GM21423 (cell line): ENCODE data around the gene PXYLP1.
"Not testable (repeated sequence)": the region's sequence is repeated elsewhere in the genome, so short reads cannot be mapped to it uniquely, and the experiment has no call there.

Experiments used
- ATAC-seq: cut with Tn5 transposase; IDR thresholded peaks from one replicate; pipeline ENCODE4 v1.9.1; 2021; ENCODE audit warnings: mild to moderate bottlenecking, moderate library complexity; ENCODE audit not compliant: unreplicated experiment

Gene PXYLP1

DNA sequence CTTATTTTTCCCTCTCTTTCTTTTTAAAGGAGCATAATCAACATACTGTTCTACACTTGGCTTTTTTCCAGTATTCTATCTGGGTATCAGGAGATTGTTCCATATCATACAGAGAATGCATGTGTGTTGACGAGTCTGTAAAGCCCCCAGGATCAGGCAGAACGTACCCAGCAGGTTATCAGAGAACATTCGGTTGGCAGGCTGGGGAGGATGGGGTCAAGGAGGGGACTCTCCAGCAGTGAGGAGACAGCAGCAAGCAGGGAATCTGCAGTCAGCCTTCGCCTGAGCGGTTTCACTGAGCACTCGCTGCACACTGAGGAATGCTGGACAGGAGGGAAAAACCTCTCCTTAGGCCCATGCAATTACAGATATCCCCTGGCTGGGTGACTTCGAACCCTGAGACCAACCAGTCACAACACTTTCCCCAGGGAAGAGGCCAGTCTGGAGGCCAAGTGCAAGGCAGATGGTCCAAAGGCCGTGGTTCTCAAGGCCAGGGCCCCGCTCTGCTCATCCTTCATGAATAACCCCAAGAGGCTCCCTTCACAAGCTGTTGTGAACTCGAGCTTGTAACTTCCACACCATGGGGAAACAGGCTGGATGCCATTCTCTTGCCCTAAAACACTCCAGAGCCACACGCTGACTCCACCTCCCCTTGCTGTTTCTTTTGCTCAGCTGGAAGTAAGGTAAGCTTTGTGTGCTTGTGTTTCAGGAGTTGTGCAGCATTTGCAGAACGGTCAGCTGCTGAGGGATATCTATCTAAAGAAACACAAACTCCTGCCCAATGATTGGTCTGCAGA, 60.1 kb downstream of the PXYLP1 start:
- ATAC-seq, result no peak

DNA sequence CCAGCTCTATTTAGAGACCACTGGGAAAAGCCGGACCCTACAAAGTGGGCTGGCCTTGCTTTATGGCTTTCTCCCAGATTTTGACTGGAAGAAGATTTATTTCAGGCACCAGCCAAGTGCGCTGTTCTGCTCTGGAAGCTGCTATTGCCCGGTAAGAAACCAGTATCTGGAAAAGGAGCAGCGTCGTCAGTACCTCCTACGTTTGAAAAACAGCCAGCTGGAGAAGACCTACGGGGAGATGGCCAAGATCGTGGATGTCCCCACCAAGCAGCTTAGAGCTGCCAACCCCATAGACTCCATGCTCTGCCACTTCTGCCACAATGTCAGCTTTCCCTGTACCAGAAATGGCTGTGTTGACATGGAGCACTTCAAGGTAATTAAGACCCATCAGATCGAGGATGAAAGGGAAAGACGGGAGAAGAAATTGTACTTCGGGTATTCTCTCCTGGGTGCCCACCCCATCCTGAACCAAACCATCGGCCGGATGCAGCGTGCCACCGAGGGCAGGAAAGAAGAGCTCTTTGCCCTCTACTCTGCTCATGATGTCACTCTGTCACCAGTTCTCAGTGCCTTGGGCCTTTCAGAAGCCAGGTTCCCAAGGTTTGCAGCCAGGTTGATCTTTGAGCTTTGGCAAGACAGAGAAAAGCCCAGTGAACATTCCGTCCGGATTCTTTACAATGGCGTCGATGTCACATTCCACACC, 60.9 kb downstream of the PXYLP1 start:
- no peak for ATAC-seq

DNA sequence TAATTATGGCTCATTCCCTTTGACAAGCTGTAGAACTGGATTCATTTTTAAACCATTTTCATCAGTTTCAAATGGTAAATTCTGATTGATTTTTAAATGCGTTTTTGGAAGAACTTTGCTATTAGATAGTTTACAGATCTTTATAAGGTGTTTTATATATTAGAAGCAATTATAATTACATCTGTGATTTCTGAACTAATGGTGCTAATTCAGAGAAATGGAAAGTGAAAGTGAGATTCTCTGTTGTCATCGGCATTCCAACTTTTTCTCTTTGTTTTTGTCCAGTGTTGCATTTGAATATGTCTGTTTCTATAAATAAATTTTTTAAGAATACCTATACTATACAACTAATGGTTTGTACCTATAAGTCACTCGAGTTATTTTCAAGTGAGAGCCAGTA, 62.7 kb downstream of the PXYLP1 start:
- no peak for ATAC-seq

DNA sequence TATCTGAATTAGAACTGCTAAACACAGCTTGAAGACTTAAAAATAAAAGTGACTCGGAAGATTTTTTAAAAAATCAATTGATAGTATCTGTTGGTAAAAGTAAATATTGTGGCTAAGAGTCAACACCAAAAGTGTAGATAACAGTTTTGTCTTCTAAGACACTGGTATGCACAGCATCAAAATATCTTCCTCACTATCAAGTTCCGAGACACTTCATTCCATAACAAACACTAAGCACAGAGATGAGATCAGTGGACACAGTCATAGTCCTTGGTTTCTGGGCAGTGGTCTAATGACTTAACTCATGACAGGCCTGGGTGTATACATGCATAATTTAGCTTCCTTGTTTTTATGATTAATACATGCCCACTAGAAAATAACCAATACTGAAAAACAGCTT, 63.2 kb downstream of the PXYLP1 start:
- ATAC-seq, result no peak

DNA sequence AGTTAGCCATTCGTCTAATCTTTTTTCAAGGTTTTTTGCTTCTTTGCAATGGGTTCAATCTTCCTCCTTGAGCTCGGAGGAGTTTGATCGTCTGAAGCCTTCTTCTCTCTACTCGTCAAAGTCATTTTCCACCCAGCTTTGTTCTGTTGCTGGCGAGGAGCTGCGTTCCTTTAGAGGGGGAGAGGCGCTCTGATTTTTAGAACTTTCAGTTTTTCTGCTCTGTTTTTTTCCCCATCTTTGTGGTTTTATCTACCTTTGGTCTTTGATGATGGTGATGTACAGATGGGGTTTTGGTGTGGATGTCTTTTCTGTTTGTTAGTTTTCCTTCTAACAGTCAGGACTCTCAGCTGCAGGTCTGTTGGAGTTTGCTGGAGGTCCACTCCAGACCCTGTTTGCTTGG, 68.8 kb downstream of the PXYLP1 start:
- ATAC-seq, result not testable (repeated sequence)

DNA sequence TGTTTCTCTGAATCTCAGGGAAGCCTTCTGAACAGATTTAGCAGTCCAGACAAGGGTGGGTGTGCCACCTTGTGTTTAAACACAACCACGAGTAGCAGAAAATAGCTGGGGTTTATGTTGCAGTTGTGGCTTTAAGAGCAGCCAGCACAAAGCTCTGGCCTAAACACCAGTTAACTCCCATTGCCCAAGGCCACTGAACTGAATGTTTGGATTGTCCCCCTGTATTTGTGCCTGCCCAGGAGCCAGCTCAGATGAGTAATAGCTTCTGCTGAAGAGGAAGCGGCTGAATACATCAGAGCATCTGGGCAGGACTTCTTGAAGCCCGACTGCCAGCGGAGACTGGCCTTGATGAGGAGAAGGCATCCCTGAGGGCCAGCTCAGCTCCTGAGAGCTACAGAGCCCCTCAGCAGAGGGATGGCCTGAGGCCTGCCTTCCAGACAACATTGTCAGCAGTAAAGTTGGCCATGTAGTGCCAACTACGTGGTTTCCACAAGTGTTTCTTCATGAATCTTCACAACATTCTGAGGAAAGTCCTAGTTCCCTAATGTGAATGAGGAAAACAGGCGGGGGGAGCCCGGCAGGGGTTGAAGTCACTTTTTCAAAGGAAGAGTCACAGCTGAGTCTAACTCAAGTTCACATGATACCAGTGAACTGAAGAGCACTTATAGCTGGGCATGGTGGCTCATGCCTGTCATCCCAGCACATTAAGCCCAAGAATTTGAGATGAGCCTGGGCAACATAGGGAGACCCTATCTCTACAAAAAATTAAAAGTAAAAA, 70.9 kb downstream of the PXYLP1 start:
- ATAC-seq, result no peak

DNA sequence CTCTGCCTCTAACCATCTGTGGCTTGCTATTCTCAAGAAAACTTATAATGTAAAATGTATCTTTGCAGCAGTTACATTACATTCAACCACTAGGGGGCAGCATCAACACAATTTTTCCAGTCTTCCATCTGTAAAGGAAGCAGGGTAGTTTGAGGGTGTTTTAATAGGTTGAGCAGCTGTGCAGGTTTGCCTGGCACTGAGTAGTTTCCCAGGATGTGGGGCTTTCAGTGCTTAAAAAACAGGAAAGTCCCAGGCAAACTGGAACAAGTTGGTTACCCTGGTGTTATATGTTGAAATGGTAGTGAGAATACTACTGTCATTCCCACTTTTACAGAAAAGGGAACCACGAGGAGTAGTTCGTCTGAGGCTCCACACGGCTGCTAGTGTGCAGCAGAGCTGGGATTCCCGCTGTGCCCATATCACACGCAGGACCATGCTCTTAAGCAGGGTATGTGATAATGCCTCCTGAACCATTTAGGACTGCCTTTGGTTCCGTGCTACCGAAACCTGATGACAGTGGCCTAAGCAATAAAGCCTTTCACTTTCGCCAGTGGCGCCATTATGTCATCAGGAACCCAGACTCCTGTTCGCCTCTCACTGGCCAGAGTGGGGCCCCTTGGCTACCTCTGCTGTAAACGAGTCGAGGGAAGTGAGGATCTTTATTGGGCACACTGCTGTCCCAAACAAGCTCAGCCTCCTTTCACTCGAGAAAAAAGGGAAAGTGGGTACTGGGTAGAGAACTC, 72.0 kb downstream of the PXYLP1 start:
- peak; percentile 67 for ATAC-seq

DNA sequence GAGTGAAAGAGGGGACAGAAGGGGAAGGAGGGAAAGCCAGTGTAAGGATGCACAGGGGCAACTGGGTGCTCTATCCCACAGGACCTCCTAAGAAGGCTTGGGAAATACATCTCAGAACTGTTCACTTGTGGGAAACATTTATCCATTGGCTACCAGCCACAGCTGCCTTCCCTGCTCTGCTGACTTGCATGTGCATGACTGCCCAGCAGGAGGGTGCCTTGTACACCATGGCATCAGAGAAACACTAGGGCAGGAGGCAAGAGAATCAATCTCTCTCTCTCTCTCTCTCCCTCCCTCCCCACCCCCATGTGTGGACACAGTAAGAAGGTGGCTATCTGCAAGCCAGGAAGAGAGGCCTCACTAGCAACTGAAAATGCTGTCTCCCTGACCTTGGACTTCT, 73.8 kb downstream of the PXYLP1 start:
- ATAC-seq, result no peak

DNA sequence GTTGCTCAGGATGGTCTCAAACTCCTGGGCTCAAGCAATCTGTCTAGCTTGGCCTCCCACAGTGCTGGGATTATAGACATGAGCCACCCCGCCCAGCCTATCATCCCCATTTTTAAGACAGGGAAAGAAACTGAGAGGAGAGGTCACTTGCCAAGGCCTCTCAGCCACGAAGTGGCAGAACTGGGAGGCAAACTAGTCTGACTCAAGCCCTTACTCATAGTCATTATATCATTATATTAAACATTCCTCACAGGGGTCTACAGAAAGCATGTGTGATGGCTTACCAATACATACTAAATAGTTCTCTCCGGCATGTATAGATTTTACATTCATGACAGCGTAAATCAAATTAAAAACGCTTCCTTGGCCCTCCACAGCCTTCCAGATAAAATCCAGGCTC, 74.7 kb downstream of the PXYLP1 start:
- ATAC-seq, result no peak

DNA sequence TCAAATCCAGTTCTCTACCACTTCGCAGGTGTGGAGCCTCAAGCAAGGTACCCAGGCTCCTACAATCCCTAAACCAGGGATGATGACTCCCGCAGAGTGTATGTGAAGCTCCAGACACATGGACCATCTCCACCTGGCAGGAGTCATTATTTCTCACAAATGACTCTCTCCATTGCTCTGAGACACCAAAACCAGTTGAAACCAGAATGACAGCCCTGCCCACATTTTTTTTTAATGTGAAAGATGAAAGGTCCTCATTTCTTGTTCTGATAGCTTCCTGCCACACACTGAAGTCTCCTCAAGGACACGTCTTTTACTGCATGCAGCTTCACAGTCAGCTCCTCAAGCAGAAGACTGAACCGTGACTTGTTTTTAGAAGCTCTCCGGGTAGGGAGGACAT, 75.3 kb downstream of the PXYLP1 start:
- no peak for ATAC-seq

DNA sequence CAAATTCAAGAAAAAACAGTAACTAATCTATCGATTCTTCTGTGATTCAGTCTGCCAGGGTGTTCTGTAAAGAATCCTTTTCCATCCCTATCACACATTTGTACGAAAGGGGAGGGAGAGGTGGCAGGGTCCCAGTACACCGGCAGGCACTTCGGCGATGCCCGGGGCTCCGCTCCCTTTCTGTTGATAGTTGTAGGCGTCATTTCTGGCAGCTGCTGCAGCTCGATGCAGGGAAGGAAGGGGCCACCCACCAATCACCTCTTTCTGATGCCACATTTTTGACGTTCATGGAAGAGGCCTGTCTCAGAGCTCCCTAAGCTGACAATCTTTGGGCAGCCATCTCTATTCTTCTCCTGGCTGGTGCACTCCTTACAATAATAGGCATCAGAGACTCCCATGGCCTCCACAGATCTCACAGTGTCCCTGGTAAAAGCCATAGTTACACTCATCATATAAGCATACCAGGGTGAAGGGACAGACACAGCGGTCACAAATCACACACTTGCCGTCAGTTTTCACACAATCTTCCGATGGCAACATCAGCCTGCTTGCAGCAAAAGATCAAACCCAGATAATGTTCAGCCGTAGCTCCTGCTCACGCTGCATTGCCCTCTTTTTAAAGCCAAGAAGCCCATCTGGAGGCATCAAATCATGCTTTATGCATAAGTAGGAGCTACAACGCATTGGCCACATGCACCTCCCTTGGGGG, 75.9 kb downstream of the PXYLP1 start:
- no peak for ATAC-seq

DNA sequence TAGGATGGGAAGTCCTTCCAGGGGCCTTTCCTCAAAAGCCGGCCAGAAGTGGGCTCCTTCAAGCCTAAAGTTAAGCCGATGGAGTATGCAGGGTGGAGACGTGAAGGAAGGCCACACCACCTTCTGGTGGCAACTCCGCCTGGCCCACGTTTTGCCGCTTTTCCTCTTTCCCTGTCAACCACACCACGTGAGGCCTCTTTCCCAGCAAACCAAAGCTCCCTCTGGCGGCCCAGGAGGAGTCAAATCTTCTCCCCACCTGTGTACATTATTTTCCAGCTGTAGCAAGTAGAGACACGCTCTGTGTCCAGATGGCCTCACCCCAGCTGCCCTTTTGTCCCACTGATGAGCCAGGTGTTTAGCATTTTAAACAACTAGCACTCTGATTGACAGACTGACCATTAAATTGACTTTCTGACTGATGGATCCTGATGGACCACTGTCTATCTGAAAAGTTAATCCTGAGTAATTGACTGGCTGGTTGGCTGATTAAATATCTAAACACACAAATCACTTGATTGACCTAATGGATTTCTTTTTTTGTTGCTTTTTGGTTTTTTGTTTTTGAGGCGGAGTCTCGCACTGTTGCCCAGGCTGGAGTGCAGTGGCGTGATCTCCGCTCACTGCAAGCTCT, 77.1 kb downstream of the PXYLP1 start:
- ATAC-seq, result no peak

DNA sequence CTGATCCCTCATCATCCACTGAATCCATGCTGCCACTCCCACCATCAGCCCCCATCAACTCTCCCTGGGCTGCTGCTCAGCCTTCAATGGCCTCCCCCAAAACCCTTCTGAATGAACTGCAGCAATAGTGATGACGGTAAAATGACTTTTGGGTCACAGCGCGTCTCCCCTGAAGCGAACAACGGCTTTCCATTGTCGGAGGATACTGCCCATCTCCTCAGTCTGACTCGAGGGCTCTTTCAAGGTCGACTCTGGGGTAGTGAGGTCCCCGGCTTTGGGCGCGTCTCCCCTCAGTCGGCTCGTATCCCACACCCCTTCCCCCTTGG, 79.5 kb downstream of the PXYLP1 start:
- no peak for ATAC-seq

DNA sequence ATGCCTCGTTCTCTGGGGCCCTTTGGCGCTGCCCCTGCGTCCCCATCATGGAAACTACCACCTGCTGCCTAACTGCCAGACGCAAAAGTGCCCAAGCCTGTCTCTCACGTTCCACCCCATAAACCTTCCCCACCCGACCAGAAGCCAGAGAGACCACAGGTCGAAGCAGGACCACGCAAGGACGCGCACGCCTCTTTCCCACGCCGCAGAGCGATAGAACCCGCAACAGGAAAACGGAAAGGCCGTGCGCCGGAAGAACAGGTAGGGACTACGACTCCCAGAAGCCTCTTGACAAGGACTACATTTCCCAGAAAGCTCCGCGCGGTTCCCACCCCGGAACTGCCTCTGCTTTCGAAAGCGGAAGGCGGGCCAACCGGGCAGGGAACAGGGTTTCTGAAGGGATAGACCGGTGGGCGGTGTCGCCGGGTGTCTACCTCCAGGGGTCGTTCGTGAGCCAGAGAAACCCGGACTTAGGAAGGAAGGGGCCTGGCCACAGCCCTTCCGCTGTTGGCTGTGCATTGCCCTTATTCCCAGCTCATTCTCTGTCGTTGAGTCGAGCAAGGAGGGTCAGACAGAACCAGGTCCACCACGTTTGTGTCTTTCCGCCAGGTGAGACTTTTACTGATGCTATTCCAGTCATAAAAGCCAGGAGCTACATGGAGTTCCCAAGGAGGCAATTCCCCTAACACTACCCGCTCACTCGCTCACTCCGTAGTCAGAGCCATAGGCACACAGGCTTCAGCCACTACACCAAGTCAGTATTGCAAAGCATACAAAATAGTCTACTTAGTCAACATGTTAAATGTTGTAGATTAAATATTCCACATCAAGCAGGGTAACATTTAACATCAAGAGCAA, 80.1 kb downstream of the PXYLP1 start:
- ATAC-seq, result peak; percentile 96

DNA sequence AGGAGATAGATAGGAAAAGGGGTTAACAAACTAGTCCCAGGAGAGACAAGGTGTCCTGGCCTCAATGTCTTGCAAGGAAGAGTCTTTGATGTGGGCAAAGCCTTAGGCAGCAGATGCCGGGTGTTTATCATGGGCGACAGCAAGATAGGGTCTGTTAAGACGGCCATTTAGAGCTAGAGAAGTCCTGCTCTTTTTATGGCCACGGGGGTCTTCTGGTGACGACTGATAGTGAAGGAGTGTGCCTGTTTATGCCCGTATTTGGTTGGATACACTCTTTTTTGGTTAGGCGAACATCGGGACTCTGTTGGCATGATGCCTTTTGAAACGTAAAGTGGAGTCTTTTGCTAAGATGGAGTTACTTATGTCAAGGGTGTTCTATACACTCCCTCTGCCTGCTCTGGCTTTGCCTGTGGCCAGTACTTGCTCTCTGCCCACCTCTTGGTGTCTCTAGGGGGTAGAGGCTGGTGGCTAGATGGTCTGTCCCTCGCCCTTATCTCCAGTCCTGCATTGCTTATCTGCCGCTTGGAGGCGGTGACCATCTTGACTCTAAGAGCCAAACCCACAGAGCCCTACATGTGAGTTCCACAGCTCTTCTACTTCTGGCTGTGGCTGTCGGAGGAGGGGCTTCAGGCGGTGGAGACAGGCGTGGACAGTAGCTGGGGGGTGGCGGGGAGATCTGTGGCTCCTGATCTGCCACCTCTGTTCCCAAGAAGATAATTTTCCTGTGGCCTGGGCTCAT, 80.9 kb downstream of the PXYLP1 start:
- ATAC-seq, result no peak

DNA sequence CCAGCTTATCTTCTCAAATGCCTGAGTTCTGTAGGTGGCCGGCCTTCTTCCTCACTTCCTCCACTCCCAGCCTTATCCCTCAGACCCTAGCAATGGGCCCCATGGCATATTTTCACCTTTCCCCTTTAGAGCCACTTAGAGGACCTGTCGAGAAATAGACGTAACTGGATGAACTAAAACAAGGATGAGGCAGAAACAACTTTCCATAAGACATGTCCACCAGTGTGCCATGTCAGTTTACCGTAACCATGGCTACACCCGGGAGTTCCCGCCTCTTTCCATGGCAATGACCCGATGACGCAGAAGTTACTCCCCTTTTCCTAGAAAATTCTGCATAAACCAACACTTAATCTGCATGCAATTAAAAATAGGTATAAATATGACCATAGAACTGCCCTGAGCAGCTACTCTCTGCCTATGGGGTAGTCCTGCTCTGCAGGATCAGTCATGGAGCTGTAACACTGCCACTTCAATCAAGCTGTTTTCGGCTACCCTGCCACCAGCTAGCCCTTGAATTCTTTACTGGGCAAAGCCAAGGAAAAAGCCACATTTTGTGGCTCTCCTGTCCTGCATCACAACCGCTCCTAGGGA, 81.6 kb downstream of the PXYLP1 start:
- no peak for ATAC-seq

DNA sequence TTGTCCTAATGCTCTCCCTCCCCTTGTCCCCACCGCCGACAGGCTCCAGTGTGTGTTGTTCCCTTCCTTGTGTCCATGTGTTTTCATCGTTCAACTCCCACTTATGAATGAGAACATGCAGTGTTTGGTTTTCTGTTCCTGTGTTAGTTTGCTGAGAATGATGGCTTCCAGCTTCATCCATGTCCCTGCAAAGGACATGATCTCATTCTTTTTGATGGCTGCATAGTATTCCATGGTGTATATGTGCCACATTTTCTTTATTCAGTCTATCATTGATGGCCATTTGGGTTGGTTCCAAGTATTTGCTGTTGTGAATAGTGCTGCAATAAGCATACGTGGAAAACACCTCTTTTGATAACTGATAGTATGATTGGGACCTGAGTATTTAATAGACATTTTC, 82.8 kb downstream of the PXYLP1 start:
- not testable (repeated sequence) for ATAC-seq

DNA sequence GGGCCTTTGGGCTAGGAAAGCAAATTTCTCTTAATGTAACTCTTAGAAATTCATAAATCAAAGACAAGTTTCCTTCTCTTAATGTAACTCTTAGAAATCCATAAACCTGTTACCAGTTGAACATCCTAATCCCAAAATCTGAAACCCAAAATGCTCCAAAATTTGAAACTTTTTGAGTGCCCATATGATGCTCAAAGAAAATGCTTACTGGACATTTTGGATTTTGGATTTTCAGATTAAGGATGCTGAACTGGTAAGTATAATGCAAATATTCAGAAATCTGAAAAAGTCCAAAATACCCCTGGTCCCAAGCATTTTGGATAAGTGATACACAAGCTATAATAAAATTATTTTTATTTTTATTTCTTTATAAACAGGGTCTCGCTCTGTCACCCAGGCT, 85.2 kb downstream of the PXYLP1 start:
- no peak for ATAC-seq
